ENCODE measurements around the gene CARD11.

CARD11 gene

GRCh38 chr7:2864204-2864985 lies 179.3 kb downstream of the CARD11 start:
- no peak for DNase-seq

- no peak for DNase-seq
Observed at GRCh38 chr7:2863461-2864066, 180.1 kb downstream of the CARD11 start.

- DNase-seq = no peak
Observed at GRCh38 chr7:2862831-2863361, 180.8 kb downstream of the CARD11 start.

GRCh38 chr7:2861509-2861908 lies 182.2 kb downstream of the CARD11 start:
- DNase-seq = no peak

GRCh38 chr7:2860627-2861133 lies 183.0 kb downstream of the CARD11 start:
- DNase-seq = no peak

GRCh38 chr7:2859952-2860351 lies 183.7 kb downstream of the CARD11 start:
- DNase-seq = no peak

- no peak for DNase-seq
Observed at GRCh38 chr7:2858621-2859020, 185.0 kb downstream of the CARD11 start.

GRCh38 chr7:2856388-2857169 lies 187.1 kb downstream of the CARD11 start:
- DNase-seq = no peak

Data from NCI-H1694 (cell line).